GM15510 (cell line): Measurements from ENCODE around the gene RBMY1J.
"Not testable (repeated sequence)": the region's sequence is repeated elsewhere in the genome, so short reads cannot be mapped to it uniquely, and the experiment has no call there.

Experiments
- POLR2A ChIP-seq: IDR thresholded peaks from 3 replicates; pipeline ENCODE4 v1.6.1; 2011; ENCODE audit warnings: borderline replicate concordance; ENCODE audit not compliant: insufficient read length; ENCODE audit errors: extremely low read depth

Gene RBMY1J

DNA sequence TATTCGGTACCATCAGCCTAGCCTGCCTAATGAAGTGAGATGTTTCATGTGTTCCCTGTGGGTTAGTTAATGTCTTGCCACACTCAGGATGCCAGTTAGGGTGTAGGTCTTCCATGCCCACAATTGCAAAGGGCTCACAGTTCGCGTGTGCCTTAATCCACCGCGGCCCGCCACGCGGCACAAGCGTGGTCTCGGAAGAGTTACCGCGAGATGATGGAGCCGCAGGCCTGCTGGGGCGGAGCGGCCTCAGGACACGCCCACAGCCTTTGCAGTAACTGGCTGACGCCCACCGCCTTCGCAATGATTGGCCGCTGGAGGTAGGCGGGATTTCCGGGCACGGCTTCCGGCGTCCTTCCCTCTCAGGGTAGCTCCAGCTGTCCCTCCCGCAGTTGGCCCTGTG, at the start of gene RBMY1J:
Gene RBMY1J, plus strand, starts transcription at position 301 of the 400 bp plus-strand sequence. CDS start 2,038 bp downstream, outside the sequence.
- not testable (repeated sequence) for TF ChIP-seq POLR2A

DNA sequence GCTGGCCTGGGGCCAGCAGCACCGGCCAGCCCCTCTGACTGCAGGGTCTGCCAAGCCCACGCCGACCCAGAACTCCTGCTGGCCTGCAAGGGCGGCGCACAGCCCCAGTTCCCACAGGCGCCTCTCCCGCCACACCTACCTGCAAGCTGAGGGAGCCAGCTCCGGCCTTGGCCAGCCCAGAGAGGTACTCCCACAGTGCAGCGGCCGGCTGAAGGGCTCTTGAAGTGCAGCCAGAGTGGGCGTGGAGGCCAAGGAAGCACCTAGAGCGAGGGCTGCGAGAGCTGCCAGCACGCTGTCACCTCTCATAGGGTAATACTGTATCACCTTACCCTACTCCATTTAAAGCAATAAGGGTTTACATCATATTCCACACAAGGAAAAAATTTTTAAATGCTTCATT, 35.8 kb upstream of the RBMY1J start:
- TF ChIP-seq POLR2A: no peak

DNA sequence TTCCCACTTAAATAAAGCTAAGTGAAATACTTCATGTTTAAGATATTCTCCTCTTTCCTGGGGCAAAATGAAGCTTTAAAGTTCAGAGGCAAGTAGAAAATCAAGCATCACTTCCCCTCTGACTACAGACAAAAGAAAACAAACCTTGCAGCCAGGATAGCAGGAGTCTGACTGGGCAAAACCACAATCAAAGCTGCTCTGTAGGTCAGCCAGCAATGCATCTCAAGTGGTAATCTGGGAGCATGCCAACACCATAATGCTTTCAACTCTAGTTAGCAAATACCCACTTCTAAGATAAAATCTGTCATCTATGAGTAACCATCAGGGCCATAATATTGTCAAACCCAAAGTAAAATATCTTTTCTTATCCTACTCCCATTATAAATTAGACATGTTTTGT, 32.6 kb upstream of the RBMY1J start:
- TF ChIP-seq POLR2A: no peak

DNA sequence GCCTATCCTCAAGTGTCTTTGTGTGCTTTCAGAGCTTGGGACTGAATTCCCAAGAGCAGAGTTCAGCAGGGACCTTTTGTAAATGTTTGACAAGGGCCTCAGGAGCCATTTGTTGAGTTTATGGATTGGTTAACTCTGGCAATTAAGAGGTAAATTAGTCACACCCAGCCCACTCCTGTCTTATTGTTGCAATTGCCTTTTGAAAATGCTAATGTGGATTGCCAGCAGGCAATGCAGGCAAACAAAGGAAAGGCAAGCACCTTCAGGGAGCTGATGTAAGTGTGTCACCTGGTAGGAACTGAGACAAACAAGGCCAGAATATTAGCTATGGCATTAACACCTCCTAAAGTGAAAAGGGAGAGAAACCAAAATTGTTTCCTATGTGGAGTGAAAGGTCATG, 29.7 kb upstream of the RBMY1J start:
- no peak for TF ChIP-seq POLR2A
